ENCODE data around the gene SHISA6.
"Not testable (repeated sequence)": the region's sequence is repeated elsewhere in the genome, so short reads cannot be mapped to it uniquely, and the experiment has no call there.

SHISA6 gene

DNA sequence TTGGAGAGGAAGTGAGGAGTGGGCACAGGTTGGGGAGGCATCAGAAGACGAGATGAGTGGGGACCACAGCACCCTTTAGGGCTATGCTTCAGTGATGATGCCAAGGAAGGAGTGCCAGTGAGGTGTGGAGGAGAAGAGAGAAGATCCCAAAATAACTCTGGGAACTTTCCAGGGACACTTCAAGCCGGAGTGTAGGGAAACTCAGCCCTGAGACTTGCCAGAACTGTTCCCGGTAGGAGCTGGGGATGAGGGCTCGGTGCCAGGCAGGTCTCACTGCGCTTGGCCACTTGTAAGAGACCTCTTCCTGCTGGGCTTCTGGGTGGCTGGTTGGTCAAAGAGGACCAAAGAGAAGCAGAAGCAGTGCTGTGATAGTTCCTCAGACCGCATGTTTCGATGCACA lies 63.6 kb downstream of the SHISA6 start:
- DNase-seq: no peak

DNA sequence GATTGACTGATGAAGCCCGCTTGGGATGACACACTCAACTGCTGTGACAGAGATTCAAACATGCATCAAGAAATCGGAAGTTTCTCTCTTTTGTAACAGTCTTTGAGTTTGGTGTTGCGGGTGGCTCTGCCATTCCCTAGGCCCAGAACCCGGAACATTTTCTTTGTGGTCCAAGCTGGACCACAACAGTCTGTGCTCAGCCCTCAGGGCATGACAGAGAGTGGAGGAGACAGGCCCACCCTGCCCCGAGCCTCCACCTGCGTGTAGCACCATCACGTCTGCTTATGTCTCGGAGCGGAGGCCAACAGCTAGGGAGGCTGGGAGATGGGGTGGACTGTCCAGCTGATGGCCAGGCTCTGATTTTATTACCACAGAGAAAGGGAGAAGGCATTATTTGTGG lies 64.5 kb downstream of the SHISA6 start:
- no peak for DNase-seq

DNA sequence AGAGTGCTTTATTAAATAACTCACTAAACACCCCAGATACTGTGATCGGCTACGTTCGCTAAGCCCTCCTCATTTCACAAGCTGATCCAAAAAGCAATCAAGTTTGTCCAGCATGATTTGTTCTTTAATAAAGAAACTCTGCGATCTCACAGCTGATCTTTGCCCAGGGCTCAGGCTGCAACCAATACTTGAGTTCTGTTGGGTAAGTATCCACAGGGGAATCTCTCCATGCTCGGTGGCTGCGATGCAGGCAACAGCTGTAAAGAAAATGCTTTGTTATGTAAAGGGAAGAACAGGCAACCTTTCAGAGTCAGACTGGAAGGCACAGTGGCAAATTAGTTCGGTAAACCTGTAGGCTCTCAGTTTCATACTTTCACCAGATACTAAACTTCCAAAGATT lies 67.5 kb downstream of the SHISA6 start:
- DNase-seq: no peak

- DNase-seq: no peak
Observed at GRCh38 chr17:11309033-11309432, 68.0 kb downstream of the SHISA6 start.

GRCh38 chr17:11309850-11310249 lies 68.8 kb downstream of the SHISA6 start:
- no peak for DNase-seq

GRCh38 chr17:11316451-11316850 lies 75.4 kb downstream of the SHISA6 start:
- DNase-seq: not testable (repeated sequence)

GRCh38 chr17:11318207-11318606 lies 77.2 kb downstream of the SHISA6 start:
- no peak for DNase-seq

GRCh38 chr17:11319894-11320293 lies 78.9 kb downstream of the SHISA6 start:
- no peak for DNase-seq

GRCh38 chr17:11324021-11324420 lies 83.0 kb downstream of the SHISA6 start:
- DNase-seq: no peak

- DNase-seq: no peak
Observed at GRCh38 chr17:11324846-11325420, 83.9 kb downstream of the SHISA6 start.

DNA sequence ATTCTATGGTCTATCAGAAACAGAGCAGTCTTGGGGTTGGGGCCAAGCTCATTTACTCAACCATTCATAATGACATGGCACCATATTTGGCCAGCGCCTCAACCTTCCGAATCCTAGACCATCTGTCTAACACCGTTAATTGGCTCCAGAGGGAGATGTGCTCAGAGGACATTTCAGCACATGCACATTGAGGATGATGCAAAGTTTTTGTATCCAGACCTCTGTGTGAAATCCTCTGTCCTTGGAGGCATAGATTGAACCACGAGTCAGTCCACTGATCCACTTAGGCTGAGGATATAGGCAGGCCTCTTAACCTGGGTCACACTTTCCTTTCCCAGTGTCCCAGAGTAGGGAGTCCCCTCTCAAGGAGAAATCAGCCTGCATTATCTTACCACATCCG lies 85.5 kb downstream of the SHISA6 start:
- DNase-seq: no peak

GRCh38 chr17:11328770-11329169 lies 87.8 kb downstream of the SHISA6 start:
- no peak for DNase-seq

DNA sequence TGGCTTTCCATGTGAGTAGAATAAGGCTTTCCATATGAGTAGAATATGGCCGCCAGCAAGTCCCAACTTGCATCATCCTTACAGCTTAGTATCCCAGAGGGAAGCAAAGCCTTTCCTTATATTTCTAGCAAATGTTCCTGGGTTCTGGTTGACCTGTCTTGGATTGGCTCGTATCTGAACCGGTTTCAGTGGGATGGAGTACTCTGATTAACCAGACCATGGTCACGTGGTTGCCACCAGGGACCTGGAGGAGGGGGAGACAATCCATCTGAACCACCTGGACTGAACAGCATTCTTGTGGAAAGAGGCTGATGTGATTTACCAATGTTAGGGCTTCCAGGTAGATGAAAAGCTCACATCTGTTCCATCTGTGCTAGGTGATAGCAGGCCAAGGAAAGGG lies 89.0 kb downstream of the SHISA6 start:
- DNase-seq: no peak

GRCh38 chr17:11330826-11331225 lies 89.8 kb downstream of the SHISA6 start:
- peak; percentile 83 for DNase-seq

DNA sequence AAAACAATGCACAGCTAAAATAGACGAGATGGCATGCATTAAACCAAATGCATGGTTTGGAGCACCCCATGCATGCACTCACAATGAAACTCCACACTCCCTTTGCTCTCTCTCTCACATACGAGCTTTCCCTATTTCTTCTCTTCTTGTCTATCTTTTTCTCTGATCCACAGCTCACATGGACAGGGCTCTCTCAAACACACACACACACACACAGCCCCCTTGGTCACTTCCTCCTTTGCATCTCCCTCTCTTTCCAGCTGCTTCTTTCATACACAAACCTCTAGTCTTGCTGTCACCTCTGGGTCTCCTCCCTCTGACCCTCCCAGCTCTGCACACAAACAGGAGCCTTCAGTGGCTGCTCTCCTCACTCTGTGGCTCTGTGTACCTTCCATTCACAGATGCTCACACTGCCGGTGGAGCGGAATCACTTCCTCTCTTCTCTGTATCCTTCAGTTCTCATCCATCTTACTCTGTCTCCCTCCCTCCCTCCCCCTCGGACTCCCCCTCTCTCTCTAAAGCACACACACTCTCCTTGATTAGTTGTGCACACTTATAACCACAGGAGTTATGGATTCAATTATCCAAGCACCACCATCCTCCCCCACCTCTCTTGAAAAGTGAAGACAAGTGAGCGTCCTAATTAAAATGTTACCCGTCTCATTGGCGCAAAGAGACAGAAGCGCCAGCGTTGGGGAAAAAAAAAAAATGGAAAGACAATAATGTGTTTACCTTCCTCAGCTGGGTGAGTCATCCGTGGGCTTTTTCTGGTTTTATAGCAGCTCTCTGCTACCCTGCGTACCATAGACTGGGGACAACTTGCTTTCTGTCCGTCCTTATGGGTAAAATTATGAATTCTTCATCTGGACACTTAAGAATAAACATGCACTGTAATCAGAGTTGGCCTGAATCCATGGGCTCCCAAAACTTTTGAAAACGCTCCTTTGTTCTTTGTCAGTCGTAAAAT lies 90.8 kb downstream of the SHISA6 start:
- peak; percentile 27 for DNase-seq

DNA sequence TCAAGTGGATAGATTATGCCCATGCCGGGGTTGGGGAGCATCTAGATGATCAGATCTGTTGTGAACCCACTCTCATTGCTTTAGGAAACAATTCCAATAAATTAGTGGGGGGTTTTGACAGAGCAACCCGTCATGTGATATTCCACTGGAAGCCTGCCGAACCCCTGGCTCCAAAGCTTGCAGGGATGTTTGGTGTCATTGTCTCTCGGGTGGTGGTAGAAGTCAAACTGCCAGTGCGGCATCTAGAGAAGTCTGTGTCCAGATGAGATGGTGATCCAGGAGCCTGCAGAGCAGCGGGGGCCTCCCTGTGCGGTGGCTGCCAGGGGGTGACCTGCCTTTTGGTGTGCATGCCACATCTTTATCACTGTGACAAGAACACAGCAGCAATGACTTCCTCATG lies 91.7 kb downstream of the SHISA6 start:
- no peak for DNase-seq

DNA sequence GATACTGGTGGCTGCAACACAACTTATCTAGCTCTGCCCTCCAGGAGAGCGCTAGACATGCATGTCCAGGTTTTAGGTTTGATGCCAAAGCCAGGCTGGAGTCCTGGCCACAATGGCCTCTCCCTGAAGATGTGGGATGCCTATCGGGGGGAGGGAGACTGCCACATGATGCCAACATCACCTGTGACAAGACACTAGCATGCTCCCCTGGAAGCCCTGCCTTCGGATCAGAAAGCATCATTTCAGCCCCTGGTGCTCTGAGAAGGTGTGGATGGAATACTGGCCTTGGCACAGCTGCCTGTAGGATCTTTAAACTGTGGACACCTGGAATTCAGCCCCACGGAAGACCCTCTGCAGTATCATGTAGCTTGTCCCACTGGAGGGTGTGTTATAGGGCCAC lies 93.5 kb downstream of the SHISA6 start:
- no peak for DNase-seq

GRCh38 chr17:11336290-11336689 lies 95.3 kb downstream of the SHISA6 start:
- no peak for DNase-seq

- DNase-seq: no peak
Observed at GRCh38 chr17:11340803-11341202, 99.8 kb downstream of the SHISA6 start.

DNA sequence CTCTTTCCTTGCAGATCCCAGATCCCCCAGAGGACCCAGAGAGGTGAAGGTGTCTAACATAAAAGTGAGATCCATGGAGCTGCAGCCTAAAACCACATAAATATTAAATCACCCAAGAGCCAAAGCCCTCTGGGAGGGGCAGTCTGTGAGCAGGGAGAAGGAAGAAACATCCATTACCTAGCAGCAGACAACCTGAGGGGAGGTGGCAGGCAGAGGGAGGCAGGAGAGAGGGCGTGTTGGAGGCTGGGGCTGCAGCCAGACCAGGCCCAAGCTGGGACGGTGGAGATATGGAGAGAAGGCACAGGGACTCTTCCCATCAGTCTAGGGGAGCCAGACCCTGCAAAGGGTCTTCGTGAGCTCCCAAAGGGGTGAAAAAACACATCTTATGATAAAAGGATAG lies 101.1 kb downstream of the SHISA6 start:
- no peak for DNase-seq

DNA sequence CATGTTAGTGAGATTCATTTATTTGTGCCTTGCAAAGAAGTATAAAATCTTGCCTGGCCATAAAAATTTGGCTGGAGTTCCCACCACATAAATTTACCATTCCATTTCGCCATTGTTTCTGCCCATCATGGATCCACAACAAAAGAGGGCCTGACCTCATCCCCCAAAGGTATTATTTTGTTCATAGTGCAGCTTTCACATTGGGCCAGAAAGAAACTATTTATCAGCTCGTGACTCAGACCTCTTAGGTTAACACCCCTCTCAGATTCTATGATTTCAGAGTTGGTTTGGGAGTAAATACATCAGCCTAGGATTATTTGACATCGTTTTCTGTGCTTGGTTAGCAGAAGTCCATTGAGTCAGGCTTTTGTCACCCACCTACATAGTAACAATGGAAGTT lies 108.1 kb downstream of the SHISA6 start:
- DNase-seq: no peak

DNA sequence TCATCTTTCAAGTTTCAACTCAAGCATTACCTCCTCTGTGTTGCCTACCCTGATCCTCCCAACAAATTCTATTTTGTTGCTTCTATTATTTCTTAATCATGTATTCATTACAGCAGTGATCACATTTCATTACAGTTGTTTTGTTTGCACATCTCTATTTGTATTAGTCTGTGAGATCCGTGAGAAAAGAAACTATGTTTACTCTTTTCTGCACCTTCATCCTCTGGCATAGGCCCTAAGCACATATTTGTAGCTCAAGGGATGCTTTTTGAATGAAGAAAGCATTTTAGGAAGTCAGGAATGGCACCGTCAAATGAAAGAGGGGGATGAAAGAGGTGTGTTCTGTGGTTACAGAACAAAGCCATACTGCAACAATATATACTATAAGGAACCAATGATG lies 110.5 kb downstream of the SHISA6 start:
- no peak for DNase-seq

- no peak for DNase-seq
Observed at GRCh38 chr17:11353601-11354000, 112.6 kb downstream of the SHISA6 start.

DNA sequence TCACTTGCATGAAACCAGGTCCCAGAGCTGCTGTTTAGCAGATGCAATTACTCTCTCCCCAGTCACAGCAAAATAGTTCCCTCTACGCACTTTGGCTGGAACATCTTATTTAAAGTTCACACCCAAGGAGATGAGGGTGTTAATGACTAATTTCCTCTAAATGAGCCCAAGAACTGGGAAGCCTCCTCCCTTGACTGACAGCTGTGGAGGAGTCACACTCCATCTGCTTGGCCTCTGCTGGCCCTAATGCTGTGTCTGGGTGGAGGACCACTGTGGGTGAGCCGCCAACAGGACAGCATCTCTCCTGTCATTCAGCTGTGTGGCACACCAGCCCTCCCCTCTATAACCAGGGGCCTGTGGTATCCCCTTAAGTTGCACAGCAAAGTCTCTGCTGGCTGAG lies 115.4 kb downstream of the SHISA6 start:
- DNase-seq: no peak
